ENCODE results near the gene PADI4. TPM values are rescaled to one million over a fixed set of nuclear protein-coding genes. Genes with fewer than 3 reads are reported as not detected.

The PADI4 gene
- total RNA-seq, 8 experiments from 2014 or later: 0.38 to 0.66 TPM; not detected in 6

DNA sequence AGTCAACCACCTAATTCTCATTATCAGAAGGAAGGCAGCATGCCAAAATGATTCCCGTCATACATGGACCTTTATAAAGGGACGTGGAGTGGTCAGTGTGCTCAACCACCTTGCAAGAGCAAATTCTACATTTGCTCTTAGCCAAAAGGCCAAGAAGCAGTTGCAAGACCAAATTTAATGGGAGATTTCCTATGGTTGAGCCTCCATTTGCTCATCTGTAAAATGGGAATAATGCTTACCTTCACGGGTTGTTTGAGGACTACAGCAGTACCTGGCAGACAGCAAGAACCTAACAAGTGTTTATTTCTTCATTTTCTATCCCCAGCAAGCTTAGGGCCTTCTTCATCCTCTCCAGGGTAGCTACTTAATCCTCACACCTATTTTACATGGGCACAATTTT lies 17.4 kb upstream of the PADI4 start:
- WGBS, 10 experiments: 55 to 100% (median 90%) methylated on average over 2 to 3 of the region's 3 CpGs; no CpG with 5 or more reads in 1 of the 10 experiments
- no peak for ATAC-seq (replicated peaks in 6 of 8)
- H3K27ac ChIP-seq: no peak overlapping the region
- H3K4me3 ChIP-seq: no peak overlapping the region
- in situ Hi-C loops (cut with MboI; ENCODE audit: low pct_unique_long_range_greater_than_20kb in 2 of 9, low sequenced_read_pairs in 9 of 9, unreplicated experiment in 9 of 9): no loop called here
- no peaks in the 10 kb centered on the region for H3K4me1 ChIP-seq (replicated peaks in 1 of 2)

DNA sequence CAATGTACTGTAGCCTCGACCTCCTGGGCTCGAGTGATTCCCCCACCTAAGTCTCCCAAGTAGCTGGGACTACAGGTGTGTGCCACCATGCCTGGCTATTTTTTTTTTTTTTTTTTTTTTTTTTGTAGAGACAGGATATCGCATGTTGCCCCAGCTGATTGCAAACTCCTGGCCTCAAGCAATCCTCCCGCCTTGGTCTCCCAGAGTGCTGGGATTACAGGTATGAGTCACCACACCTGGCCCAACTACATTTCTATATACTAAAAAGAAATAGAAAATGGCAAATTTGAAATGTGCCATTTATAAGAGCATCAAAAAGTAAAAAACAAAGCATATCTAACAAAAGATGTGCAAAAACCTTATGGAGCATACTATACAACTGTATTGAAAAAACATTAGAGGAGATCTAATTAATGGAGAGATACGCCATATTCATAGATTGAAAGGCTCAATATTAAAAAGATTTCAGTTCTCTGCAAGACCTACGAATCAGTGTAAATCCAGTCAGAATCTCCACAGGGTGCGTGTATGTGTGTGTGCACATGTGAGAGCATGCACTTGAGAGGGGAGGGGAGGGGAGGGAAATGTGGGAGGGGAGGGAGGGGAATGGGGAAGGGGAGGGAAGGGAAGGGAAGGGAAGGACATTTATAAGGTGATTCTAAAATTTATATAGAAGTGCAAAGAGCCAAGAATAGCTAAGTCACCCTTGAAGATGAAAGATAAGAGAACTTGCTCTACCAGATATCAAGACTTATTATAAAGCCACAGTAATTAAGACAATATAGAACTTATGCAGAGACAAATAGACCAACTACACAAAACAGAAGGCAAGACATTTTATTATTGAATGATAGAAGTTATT lies 15.5 kb upstream of the PADI4 start:
- in situ Hi-C loops (cut with MboI; ENCODE audit: low pct_unique_long_range_greater_than_20kb in 2 of 9, low sequenced_read_pairs in 9 of 9, unreplicated experiment in 9 of 9): no loop called here
- no peak overlapping the region for H3K4me3 ChIP-seq
- 32 to 100% (median 76%) methylated on average over 1 to 7 of the region's 7 CpGs; no CpG with 5 or more reads in 2 of the 10 experiments for WGBS, 10 experiments
- H3K27ac ChIP-seq: no peak overlapping the region
- no peaks in the 10 kb centered on the region for H3K4me1 ChIP-seq (replicated peaks in 1 of 2)
- no peak for ATAC-seq (replicated peaks in 6 of 8)

DNA sequence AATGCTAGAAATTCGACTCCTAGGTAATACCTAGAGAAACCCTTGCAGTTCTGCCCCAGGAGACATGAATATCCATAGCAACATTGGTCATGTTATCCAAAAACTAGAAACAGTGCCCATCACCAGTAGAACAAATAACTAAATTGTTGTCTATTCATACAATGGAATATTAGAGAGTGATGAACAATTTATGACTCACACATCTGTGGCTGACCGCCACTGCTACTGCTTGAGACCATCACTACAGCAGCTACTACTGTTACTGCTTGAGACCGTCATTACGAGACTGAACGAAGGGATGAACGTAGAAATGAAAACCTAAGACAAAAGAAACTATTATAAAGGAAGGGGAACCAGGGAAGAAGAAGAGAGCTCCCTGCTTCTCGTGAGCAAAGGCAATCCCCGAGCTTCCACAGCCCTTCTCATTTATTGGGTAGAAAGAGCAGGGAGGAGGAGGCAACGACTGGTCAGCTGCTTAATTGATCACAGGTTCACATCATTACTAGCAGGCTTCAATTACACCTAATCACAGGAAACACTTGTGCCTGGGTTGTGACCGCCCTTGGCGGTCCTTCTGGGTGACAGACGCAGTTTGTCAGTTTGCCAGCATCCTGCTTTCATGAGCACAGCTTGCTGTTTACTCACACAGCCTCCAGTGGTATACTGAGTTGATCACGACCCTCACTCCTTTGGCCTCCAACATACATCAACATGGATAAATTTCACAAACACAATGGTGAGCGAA lies 14.1 kb upstream of the PADI4 start:
- Histone ChIP-seq H3K27ac (no peak overlapping the region), H3K4me3 (no peak overlapping the region), H3K4me1 (replicated peaks in 1 of 2) (no peaks in the 10 kb centered on the region)
- WGBS, 10 experiments: 27 to 100% (median 77%) methylated on average over 1 to 14 of the region's 14 CpGs; no CpG with 5 or more reads in 1 of the 10 experiments
- in situ Hi-C loops (cut with MboI; ENCODE audit: low pct_unique_long_range_greater_than_20kb in 2 of 9, low sequenced_read_pairs in 9 of 9, unreplicated experiment in 9 of 9): no loop called here
- no peak for ATAC-seq (replicated peaks in 6 of 8)

DNA sequence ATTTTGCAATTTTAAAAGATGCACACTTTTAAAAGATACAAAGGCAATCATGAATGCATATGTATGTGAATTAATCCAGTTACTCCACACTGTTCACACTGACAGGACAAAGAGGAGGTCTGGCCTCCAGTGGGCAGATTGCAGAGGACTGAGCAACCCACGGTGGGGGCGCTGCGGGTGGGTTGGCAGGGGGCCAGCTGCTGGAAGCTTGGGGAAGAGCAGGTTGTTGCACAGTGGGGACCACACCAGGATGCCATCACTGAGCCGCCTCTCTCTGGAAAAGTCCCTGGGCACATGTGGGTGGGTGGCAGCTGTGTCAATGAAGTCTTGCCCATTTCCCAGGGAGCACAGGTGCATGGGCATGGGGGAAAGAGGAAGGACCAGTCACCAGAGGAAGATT lies 12.7 kb upstream of the PADI4 start:
- Histone ChIP-seq H3K4me1 (replicated peaks in 1 of 2) (no peaks in the 10 kb centered on the region), H3K27ac (no peak overlapping the region), H3K4me3 (no peak overlapping the region)
- in situ Hi-C loops (cut with MboI; ENCODE audit: low pct_unique_long_range_greater_than_20kb in 2 of 9, low sequenced_read_pairs in 9 of 9, unreplicated experiment in 9 of 9): no loop called here
- no peak for ATAC-seq (replicated peaks in 6 of 8)
- WGBS, 10 experiments: 82 to 100% (median 89%) methylated on average over 1 to 3 of the region's 4 CpGs; no CpG with 5 or more reads in 7 of the 10 experiments

DNA sequence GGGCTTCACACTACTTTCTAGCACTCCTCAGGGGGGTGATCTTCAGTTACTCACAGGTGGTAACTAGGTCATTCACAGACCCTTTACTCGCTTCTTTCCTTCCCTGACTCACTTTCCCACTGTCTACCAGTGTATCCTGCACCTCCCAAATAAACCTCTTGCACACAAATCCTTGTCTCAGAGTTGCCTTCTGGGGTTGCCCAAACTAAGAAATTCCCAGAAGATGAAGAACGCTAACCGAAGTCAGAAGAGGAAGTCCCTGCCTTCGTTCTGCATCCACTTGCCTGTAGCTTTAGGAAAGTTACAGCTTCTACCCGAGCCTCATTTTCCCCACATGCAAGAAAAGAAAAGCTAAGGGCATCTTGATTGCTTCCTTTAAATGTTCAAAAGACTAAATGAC lies 11.9 kb upstream of the PADI4 start:
- ATAC-seq (replicated peaks in 6 of 8): no peak
- in situ Hi-C loops (cut with MboI; ENCODE audit: low pct_unique_long_range_greater_than_20kb in 2 of 9, low sequenced_read_pairs in 9 of 9, unreplicated experiment in 9 of 9): no loop called here
- 40 to 83% (median 76%) methylated on average over 1 to 5 of the region's 5 CpGs; no CpG with 5 or more reads in 3 of the 10 experiments for WGBS, 10 experiments

DNA sequence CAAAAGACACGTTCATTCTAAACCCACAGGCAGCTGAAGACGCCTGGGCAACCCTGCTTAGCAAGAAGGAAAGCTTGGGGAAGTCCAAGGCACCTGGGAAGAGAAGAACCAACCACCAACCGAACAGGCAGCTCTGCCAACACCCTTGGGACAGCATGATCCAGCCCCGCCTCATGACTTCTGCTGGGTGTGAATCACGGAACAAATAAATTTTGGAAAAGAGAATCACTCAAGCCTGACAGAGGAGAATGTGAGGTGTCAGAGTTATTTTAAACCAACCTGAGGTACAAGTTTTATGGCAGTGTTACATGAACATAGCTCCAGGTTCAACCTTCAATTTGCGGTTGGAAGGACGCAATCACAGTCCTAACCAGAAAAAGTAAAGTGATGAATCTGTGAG lies 10.0 kb upstream of the PADI4 start:
- Histone ChIP-seq H3K27ac (no peak overlapping the region), H3K4me3 (no peak overlapping the region), H3K4me1 (replicated peaks in 1 of 2) (no peaks in the 10 kb centered on the region)
- in situ Hi-C loops (cut with MboI; ENCODE audit: low pct_unique_long_range_greater_than_20kb in 2 of 9, low sequenced_read_pairs in 9 of 9, unreplicated experiment in 9 of 9): no loop called here
- ATAC-seq (replicated peaks in 6 of 8): no peak
- WGBS, 10 experiments: 71 to 92% (median 84%) methylated on average over 2 to 7 of the region's 7 CpGs; no CpG with 5 or more reads in 3 of the 10 experiments

More for the DNA sequence above, 11.9 kb upstream of the PADI4 start:
- H3K4me3 ChIP-seq: no peak overlapping the region
- H3K4me1 ChIP-seq (replicated peaks in 1 of 2): no peaks in the 10 kb centered on the region
- H3K27ac ChIP-seq: no peak overlapping the region

DNA sequence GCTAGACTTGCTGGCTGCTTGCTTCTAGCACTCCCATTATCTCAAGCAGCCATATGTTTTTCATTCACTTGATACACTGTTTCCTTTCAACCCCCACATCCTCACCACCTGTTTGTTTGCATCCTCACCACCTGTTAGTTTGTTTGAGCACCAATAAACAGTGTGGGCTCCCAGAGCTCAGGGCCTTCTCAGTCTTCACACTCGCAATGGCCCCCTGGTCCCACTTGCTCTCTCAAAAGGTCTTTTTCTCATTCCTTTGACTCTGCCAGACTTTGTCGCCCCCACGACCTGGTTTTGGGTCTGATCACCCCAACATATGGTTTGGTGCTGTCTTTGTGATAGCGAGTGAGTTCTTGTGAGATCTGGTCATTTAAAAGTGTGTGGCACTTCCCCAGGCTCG lies 6.2 kb upstream of the PADI4 start:
- peaks cover 0 to 2% of the 10 kb centered on the region in 2 donors for H3K4me1 ChIP-seq (replicated peaks in 1 of 2)
- no peak for ATAC-seq (replicated peaks in 6 of 8)
- in situ Hi-C loops (cut with MboI; ENCODE audit: low pct_unique_long_range_greater_than_20kb in 2 of 9, low sequenced_read_pairs in 9 of 9, unreplicated experiment in 9 of 9): no loop called here
- H3K27ac ChIP-seq: no peak overlapping the region
- 40 to 86% (median 71%) methylated on average over 1 to 5 of the region's 5 CpGs; no CpG with 5 or more reads in 4 of the 10 experiments for WGBS, 10 experiments
- no peak overlapping the region for H3K4me3 ChIP-seq

DNA sequence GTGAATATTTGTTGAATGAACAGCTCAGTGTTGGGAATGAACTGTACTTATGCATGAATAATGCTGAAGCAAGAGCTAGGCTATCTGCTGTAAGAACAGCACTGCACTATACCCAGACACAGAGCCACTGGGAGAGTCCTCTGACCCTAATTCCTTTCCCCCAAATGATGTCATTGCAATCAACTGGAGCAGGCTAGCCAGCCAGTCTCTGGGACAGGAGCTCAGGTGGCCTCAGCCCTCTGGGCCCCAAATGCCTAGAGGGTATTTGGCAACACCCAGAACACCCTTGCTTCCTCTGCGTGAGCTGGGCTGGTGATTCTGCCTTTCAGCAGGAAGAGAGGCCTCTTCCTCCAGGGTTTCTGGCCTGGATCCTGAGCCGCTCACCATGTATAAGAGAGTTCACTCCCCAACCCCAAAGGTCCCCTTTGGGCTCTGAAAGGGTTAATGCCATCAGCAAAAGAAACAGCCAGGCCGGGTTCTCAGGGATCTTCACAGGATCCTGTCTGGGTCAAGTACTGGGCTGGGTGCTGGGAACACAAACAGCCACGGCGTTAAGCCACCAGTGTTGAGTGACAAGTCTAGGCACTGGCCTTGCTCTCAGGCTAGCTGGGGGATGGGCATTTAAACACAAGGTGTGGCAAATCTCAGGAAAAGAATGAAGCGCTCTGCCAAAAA lies 3.7 kb upstream of the PADI4 start:
- 0 to 80% (median 57%) methylated on average over 1 to 6 of the region's 6 CpGs; no CpG with 5 or more reads in 3 of the 10 experiments for WGBS, 10 experiments
- Histone ChIP-seq H3K4me1 (replicated peaks in 1 of 2) (peaks cover 1 to 2% of the 10 kb centered on the region in 2 donors), H3K27ac (no peak overlapping the region), H3K4me3 (no peak overlapping the region)
- peak in 6 of 8 experiments; percentile 15 to 98 (median 82) for ATAC-seq (replicated peaks in 6 of 8)
- in situ Hi-C loops (cut with MboI; ENCODE audit: low pct_unique_long_range_greater_than_20kb in 2 of 9, low sequenced_read_pairs in 9 of 9, unreplicated experiment in 9 of 9): no loop called here

DNA sequence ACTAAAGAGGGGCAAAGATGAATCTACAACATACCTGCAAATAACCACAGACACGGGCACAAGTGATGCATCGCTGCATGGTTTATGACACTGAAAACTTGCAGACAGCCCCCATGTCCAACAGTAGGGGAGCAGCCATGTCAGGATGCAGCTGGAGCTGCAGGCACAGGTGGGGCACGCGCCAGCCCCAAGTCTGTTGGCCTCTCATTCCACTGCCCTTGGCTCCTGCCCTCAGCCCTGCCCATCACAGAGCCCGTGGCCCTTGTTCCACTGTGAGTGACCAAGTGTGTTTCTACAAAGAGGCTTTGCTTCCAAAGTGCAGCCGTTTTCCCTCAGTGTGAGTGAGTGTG lies 3.2 kb upstream of the PADI4 start:
- in situ Hi-C loops (cut with MboI; ENCODE audit: low pct_unique_long_range_greater_than_20kb in 2 of 9, low sequenced_read_pairs in 9 of 9, unreplicated experiment in 9 of 9): no loop called here
- no peak overlapping the region for H3K4me3 ChIP-seq
- H3K4me1 ChIP-seq (replicated peaks in 1 of 2): peaks cover 4% of the 10 kb centered on the region in 2 donors
- no peak overlapping the region for H3K27ac ChIP-seq
- ATAC-seq (replicated peaks in 6 of 8): peak in 3 of 8 experiments; percentile 7 to 19 (median 9)
- 0 to 100% (median 66%) methylated on average over 1 to 5 of the region's 6 CpGs; no CpG with 5 or more reads in 4 of the 10 experiments for WGBS, 10 experiments

DNA sequence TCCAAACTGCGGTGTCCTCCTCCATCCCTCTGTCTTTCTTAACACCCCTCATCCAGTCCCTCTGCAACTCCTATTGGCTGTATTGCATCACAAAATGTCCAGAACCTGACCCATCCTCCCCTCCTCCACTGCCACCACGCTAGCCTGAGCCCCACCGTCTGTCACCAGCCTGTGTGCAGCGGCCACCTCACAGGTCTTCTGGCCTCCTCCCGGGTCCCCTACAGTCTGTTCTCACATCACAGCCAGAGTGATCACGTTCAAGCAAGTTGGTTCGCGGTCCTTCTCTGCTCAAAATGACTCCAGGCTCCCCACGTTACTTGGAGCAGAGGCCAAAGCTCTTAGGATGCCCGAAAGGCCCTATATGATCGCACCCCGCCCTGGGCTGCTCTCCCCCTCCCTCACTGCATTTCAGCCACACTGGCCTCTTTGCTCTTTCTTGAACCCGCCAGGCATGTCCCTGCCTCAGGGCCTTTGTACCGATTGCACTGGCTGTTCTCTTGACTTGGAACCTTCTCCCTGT lies 2.4 kb upstream of the PADI4 start:
- peak in 1 of 8 experiments; percentile 14 for ATAC-seq (replicated peaks in 6 of 8)
- 8 to 92% (median 75%) methylated on average over 2 to 6 of the region's 14 CpGs; no CpG with 5 or more reads in 3 of the 10 experiments for WGBS, 10 experiments
- Histone ChIP-seq H3K4me3 (no peak overlapping the region), H3K4me1 (replicated peaks in 1 of 2) (peaks cover 4% of the 10 kb centered on the region in 2 donors), H3K27ac (no peak overlapping the region)
- in situ Hi-C loops (cut with MboI; ENCODE audit: low pct_unique_long_range_greater_than_20kb in 2 of 9, low sequenced_read_pairs in 9 of 9, unreplicated experiment in 9 of 9): no loop called here

DNA sequence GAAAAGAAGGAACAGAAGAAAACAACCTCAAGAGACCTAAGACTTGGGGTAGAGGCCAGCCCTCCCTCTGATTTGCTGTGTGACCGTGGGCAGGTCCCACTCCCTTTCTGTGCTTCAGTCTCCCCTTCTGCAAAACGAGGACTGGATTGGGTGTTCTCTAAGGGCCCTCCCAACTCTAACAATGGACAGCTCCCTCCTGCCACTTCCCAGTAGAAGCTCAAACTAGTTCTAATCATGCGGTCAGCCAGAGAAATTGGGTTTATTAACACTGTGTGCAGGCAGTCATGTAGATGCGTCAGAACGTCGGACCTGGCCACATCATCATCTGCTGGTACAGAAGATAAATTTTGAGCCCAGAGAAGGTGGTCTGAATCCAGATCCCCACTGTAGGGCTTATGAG lies 1.6 kb upstream of the PADI4 start:
- 57 to 90% (median 80%) methylated on average over 1 to 6 of the region's 6 CpGs; no CpG with 5 or more reads in 3 of the 10 experiments for WGBS, 10 experiments
- H3K4me1 ChIP-seq (replicated peaks in 1 of 2): peaks cover 4% of the 10 kb centered on the region in 2 donors
- H3K27ac ChIP-seq: no peak overlapping the region
- no peak for ATAC-seq (replicated peaks in 6 of 8)
- in situ Hi-C loops (cut with MboI; ENCODE audit: low pct_unique_long_range_greater_than_20kb in 2 of 9, low sequenced_read_pairs in 9 of 9, unreplicated experiment in 9 of 9): no loop called here
- no peak overlapping the region for H3K4me3 ChIP-seq

DNA sequence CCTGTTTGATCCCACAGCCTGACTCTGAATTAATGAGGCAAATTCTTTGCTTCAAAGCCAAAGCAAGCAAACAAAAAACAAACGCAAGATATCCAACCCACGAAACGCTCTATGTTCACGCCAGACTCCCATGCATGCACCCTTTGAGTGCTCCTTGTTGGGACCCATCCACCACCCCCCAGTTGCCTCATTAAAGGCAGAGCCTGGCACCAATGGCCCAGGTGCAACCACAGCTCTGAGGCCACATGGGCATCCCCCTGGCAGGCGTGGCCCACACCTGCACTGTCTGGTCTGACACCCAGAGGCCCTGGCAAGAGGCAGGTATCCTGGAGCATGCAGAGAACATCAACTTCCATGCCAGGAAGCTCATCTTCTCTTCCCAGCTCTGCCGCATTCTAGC lies 1.1 kb upstream of the PADI4 start:
- Histone ChIP-seq H3K27ac (no peak overlapping the region), H3K4me3 (no peak overlapping the region), H3K4me1 (replicated peaks in 1 of 2) (peaks cover 4% of the 10 kb centered on the region in 2 donors)
- in situ Hi-C loops (cut with MboI; ENCODE audit: low pct_unique_long_range_greater_than_20kb in 2 of 9, low sequenced_read_pairs in 9 of 9, unreplicated experiment in 9 of 9): no loop called here
- ATAC-seq (replicated peaks in 6 of 8): no peak
- 0 to 61% (median 48%) methylated on average over 1 to 6 of the region's 6 CpGs; no CpG with 5 or more reads in 4 of the 10 experiments for WGBS, 10 experiments

All from motor neuron (in vitro differentiated cells).